ENCODE data around the gene CDKN1A. TPM values are rescaled to one million over a fixed set of nuclear protein-coding genes. Genes with fewer than 3 reads are reported as not detected.

Gene CDKN1A
- polyA plus RNA-seq, 5 donors, result 3.6 to 15.9 (median 5.2) TPM

GRCh38 chr6:36676141-36677058 lies 2.1 kb upstream of the CDKN1A start:
- no peak for DNase-seq

- no peak for DNase-seq
These were observed 1.3 kb upstream of the CDKN1A start for GRCh38 chr6:36677059-36677749.

- no peak for DNase-seq
These were observed 594 bp upstream of the CDKN1A start for GRCh38 chr6:36677753-36678487.

GRCh38 chr6:36679043-36679833 lies 724 bp downstream of the CDKN1A start:
- DNase-seq, result peak; percentile 48

- no peak for DNase-seq
These were observed 4.0 kb downstream of the CDKN1A start for GRCh38 chr6:36682328-36683144.

- no peak for DNase-seq
These were observed 4.7 kb downstream of the CDKN1A start for GRCh38 chr6:36683145-36683655.

GRCh38 chr6:36683656-36684446 lies 5.3 kb downstream of the CDKN1A start:
- no peak for DNase-seq

- DNase-seq, result no peak
These were observed 5.9 kb downstream of the CDKN1A start for GRCh38 chr6:36684447-36684812.

- no peak for DNase-seq
These were observed 6.8 kb downstream of the CDKN1A start for GRCh38 chr6:36685166-36685924.

GRCh38 chr6:36685926-36686667 lies 7.6 kb downstream of the CDKN1A start:
- no peak for DNase-seq

GRCh38 chr6:36686668-36687513 lies 8.4 kb downstream of the CDKN1A start:
- no peak for DNase-seq

GRCh38 chr6:36688063-36688738 lies 9.7 kb downstream of the CDKN1A start:
- DNase-seq, result no peak

GRCh38 chr6:36688739-36689075 lies 10.2 kb downstream of the CDKN1A start:
- DNase-seq, result no peak

- DNase-seq, result no peak
These were observed 12.5 kb downstream of the CDKN1A start for GRCh38 chr6:36691011-36691410.

GRCh38 chr6:36691612-36692011 lies 13.1 kb downstream of the CDKN1A start:
- DNase-seq, result no peak

- DNase-seq, result no peak
These were observed 13.7 kb downstream of the CDKN1A start for GRCh38 chr6:36692220-36692619.
